HG02759 (cell line): ENCODE data around the gene DMPK.
"Not testable (repeated sequence)": the region's sequence is repeated elsewhere in the genome, so short reads cannot be mapped to it uniquely, and the experiment has no call there.

Experiments used
- ATAC-seq: cut with Tn5 transposase; IDR thresholded peaks from one replicate; pipeline ENCODE4 v1.9.1; 2021; ENCODE audit warnings: mild to moderate bottlenecking, moderate library complexity; ENCODE audit not compliant: unreplicated experiment

DMPK gene

GRCh38 chr19:45751483-45751882, 30.8 kb downstream of the DMPK start:
- ATAC-seq, result not testable (repeated sequence)

DNA sequence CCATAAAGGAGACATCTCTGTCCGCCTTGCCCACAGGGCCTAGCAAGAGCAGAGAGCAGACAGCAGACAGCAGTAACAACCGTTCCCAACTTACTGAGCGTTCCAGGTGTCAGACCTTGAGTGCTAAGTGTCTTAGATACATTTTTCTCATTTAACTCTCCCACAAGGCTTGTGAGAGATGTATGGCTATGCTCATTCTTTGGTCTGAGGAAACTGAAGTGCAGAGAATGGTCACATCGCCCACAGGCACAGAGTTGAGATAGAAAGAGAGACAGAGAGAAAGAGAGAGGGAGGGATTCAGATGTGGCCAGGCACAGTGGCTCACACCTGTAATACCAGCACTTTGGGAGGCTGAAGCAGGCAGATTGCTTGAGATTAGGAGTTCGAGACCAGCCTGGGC, 34.8 kb downstream of the DMPK start:
- no peak for ATAC-seq

DNA sequence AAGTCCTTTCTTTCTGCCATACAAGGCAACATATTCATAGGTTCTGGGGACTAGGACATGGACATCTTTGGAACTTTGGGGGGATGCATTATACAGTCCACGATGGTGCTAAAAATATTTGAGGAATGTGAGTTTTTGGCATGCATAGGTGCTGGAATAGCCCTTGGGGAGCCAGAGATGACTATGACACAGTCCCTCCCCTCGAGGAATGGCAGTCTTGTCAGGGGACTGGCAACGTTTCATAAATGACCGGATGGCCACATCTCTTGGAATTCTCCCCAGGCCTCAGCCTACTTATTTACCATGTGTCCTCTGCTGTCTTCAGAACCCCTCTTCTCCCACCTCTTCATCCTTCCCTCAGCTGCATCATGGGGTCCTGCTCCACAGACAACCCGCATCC, 35.4 kb downstream of the DMPK start:
- ATAC-seq, result no peak

- ATAC-seq, result no peak
Observed at GRCh38 chr19:45745606-45746005, 36.7 kb downstream of the DMPK start.

DNA sequence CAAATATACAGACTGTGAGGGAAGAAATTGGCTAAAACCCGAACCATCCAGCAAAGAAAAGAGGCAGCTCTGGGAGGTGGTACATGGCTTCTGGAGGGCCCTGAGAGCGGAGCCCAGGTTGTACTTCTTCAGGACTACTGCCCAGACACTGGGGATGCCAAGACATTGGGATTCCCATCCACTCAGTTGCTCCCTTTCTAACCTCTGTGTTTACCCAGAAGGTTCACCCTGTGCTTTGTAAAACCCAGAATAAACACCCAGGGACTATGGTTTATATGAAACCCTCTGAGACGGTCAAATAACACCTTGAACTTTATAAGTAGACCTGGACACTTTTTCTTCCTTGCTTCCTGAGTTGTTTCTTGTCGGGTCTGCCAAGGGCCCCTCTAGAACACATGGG, 39.3 kb downstream of the DMPK start:
- ATAC-seq, result no peak

GRCh38 chr19:45739498-45740439, 42.5 kb downstream of the DMPK start:
- no peak for ATAC-seq

- ATAC-seq, result no peak
Observed at GRCh38 chr19:45733160-45733810, 49.0 kb downstream of the DMPK start, which contains the start of gene MEIOSIN. TSS of gene MEIOSIN (plus strand) at chr19:45733439. CDS start at chr19:45735377, 1,938 bp downstream.

- peak; percentile 95 for ATAC-seq
Observed at GRCh38 chr19:45730368-45731288, 51.7 kb downstream of the DMPK start, which contains the start of gene FBXO46. TSS of gene FBXO46 (minus strand) at chr19:45730896. CDS start at chr19:45713495, 17,401 bp downstream.

GRCh38 chr19:45729800-45730290, 52.4 kb downstream of the DMPK start:
- no peak for ATAC-seq

DNA sequence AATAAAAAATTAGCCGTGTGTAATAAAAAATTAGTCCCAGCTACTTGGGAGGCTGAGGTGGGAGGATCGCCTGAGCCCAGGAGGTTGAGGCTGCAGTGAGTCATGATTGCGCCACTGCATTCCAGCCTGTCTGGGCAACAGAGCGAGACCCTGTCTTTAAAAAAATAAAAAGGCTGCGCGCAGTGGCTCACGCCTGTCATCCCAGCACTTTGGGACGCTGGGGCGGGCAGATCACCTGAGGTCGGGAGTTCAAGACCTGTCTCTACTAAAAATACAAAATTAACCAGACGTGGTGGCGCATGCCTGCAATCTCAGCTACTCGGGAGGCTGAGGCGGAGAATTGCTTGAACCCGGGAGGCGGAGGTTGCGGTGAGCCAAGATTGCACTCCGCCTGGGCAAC, 53.6 kb downstream of the DMPK start:
- ATAC-seq, result not testable (repeated sequence)

DNA sequence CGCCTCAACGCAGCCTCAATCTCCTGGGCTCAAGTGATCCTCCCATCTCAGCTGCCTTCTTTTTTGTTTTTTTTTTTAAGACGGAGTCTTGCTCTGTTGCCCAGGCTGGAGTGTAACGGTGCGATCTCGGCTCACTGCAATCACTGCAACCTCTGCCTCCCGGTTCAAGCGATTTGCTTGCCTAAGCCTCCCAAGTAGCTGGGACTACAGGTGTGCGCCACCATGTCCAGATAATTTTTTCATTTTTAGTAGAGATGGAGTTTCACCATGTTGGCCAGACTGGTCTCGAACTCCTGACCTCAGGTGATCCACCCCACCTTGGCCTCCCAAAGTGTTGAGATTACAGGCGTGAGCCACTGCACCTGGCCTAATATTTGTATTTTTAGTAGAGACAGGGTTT, 62.2 kb downstream of the DMPK start:
- not testable (repeated sequence) for ATAC-seq
